IPS-NIHi7 (cell line): ENCODE results near the gene PSMA4.
"Not testable (repeated sequence)": the region's sequence is repeated elsewhere in the genome, so short reads cannot be mapped to it uniquely, and the experiment has no call there.

ENCODE experiments used
- DNase-seq: peaks from one replicate; pipeline ENCODE4 v3.0.0; 2012; ENCODE audit warnings: mixed read lengths; ENCODE audit errors: extremely low spot score

Gene PSMA4

DNA sequence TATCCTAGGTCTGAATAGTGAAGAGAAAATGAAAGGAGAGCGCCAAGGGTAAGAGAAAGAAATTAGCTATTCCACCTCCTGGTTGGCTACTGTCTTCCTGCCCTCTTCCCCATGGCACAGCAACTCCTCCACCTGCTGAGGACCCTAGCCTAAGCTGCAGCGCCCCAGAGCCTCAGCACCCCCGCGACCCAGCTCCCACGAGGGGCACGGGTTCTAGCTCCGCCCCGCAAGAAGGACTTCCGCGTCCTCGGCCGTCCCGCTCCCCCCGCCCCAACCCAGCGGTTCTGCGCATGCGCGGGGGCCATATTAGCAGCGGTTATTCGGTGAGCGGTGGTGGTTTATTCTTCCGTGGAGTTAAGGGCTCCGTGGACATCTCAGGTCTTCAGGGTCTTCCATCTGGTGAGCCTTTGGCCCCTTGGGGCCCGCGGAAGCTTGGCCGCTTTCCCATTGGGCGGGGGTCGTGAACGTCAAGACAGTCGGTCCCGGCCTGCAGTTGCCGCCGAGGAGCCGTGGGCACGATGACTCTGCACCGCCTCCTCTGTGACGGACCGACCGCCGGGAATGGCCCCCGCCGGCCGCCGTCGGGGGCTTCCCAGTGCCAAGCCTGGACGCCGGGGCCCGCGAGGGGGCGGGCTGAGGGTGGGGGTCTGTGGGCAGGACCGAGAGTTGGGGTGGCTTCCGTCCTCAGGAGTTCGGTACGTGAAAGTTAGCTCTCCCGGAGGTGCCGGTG, at the start of gene PSMA4:
PSMA4 (plus strand) TSS at position 304 of the 730 bp plus-strand sequence. CDS start 1,484 bp downstream, outside the sequence.
- peak; percentile 98 for DNase-seq

DNA sequence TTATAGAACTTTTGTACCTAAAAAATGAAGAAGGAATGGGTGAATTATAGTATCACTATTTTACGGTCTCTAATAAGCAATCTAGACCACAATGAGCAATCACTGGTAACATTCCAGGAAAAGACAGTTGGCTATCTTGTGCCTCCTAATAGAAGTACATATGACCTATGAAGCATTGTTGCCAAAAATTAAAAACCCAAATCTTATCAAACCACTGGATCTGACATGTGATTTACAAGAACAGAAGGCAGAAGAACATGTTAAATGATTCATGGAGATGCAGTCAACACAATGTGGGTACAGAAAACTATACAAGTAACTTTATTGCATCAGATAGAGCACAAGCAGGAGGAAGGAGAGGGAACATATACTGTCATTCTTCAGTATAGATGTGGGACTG, 47.4 kb upstream of the PSMA4 start:
- DNase-seq: no peak

DNA sequence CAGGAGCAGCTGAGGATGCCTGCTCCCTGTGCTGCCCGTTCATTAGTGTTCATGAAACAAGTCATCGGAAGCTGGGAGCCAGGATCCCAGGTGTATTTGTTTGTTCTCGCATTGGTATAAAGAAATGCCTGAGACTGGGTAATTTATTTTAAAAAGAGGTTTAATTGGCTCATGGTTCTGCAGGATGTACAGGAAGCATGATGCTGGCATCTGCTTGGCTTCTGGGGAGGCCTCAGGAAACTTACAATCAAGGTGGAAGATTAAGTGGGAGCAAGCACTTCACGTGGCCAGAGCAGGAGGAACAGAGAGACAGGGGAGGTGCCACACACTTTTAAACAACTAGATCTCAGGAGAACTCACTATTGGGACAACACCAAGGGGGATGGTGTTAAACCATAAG, 38.4 kb upstream of the PSMA4 start:
- DNase-seq: no peak

DNA sequence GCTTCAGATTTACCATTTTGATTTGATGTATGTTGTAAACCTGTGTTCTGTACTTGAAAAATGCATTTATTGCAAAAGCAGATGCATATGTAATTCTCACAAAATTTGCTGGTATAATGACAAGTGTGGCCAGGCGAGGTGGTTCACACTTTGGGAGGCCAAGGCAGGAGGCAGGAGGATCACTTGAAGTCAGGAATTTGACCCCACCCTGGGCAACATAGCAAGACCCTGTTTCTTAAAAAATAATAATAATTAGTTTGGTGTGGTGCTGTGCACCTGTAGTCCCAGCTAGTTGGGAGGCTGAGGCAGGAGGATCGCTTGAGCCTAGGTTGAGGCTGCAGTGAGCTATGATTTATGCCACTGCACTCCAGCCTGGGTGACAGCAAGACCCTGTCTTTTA, 37.6 kb upstream of the PSMA4 start:
- DNase-seq: no peak

DNA sequence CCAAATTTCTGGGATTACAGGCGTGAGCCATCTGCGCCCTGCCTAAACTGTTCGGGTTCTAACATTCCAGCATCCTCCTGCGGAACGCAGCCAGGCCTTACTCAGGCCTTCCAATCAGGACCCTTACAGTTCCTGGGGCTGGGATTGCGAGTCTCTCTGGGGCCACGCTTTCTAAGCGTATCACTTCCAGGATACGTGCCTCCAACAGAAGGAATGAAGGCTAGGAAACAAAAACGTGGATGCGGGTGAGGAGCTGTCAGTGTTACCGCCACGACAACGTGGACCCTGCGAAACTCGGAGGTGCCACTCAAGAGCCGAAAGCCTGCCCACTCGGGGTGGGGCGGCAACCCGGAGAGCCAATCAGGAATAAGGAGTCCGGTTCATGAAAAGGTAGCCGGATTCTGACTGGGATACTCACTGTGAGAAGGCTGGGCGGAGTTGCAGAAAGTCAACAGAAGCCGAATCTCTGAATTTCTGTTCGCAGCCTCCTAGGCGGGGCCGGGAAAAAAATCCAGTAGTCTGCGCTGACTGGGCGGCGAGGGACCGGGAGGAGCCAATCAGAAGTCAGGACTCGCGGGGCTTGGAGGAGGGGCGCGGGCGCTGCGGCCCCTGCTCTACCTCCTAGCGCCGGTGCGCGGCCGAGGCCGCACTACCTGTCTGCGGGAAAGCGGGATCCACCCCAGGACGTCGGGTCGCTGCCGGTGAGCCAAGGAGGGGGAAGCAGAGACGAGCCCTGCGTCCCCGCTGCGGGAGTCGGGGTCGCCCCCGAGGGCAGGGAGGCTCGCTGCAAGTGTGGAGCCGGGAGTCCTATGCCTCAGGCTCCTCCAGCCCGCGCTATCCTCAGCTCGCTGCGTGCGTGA, 33.0 kb upstream of the PSMA4 start, which contains the start of gene HYKK:
HYKK (plus strand) TSS at position 607 of the 860 bp plus-strand sequence. CDS start 5,512 bp downstream, outside the sequence.
- peak; percentile 99 for DNase-seq

DNA sequence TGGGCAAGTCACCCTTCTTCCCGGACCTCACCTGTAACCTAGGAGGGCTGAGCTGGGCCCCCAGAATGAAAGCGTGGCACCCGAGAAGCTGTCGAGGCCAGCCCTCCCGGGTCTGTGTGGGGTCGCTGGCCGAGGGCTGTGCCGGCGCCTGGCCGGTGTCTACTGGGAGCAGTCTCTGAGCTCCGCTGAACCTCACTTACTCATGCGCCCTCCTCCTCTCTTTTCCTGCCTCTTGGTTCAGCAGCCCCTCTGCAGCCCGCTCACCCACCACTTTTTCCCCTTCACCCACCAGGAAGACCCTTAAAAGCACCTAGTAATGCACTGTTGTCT, 32.4 kb upstream of the PSMA4 start:
- DNase-seq: peak; percentile 48

DNA sequence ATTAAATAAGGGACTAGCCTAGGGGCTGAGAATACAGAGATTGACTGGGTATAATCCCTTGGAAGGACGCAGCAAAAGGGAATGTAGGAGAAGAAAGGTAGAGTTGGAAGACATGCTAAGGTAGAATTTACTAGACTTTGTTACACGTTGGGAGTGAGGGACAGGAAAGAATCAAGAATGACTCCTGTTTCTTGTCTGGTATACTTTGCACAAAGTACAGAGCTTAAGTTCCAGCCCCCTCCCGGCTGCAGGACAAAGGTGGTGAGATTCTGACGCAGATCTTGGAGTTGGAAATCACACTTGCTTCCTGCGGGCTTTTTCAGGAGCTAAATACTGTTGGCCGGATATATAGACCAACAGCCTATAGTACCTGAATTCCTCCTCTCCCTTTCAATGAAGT, 32.0 kb upstream of the PSMA4 start:
- no peak for DNase-seq

DNA sequence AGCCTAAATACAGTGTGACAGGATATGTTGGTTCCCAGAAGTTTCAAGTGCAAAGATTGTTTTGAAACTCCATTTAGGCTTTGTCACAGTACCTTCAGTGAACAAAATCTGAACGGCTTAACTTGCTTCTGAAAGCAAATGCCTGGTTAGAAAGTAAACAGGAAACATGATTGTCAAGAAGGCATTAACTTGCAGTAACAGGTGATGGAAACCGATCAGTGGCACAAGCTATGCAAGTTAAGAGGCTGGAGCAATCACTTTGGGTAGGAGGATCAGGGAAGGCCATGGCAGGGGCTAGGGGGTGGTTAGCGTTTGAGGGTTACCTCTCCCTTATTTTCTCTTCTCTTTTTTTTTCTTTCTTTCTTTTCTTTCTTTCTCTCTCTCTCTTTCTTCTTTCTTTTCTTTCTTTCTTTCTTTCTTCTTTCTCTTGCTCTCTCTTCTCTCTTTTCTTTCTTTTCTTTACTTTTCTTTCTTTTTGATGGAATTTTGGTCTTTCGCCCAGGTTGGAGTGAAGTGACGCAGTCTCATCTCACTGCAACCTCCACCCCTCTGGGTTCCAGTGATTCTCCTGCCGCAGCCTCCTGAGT, 30.4 kb upstream of the PSMA4 start:
- DNase-seq: no peak

DNA sequence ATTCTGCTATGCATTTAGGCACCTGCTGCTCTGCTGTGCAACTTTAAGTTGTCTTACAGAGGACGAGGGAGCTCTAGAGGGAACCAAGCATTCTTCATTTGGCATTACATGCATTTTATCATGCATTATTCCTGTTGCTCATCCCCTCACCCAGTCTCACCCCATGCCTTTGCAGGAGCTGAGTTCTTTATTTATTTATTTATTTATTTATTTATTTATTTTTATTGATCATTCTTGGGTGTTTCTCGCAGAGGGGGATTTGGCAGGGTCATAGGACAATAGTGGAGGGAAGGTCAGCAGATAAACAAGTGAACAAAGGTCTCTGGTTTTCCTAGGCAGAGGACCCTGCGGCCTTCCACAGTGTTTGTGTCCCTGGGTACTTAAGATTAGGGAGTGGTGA, 20.2 kb upstream of the PSMA4 start:
- DNase-seq: not testable (repeated sequence)

DNA sequence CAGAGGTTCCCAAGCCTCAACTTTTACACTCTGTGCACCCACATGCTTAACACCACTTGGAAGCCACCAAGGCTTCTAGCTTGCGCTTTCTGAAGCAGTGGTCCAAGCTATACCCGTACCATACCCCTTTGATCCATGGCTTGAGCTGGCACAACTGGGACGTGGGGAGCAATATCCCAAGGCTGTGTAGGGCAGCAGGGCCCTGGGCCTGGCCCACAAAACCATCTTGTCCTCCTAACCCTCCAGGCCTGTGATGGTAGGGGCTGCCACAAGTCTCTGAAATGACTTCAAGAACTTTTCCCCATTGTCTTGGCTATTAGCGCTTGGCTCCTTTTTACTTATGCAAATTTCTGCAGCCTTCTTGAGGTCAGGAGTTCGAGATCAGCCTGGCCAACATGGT, 16.0 kb upstream of the PSMA4 start:
- DNase-seq: no peak

DNA sequence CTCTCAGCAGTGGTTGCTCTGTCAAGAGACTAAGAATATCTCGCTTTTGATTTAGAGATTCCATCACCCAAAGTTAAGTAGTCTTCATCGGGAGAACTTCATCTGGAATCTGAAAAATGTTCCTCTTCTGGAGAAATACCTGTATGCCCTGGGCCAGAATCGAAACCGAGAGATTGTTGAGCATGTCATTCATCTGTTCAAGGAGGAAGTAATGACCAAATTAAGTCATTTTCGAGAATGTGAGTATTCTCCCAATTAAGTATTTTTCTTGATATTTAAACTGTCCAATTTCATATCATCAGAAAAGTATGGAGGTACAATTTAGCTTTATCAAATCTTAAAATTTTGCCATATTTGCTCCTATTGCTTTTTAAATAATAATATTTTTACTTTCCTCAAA, 12.9 kb upstream of the PSMA4 start:
- DNase-seq: no peak

DNA sequence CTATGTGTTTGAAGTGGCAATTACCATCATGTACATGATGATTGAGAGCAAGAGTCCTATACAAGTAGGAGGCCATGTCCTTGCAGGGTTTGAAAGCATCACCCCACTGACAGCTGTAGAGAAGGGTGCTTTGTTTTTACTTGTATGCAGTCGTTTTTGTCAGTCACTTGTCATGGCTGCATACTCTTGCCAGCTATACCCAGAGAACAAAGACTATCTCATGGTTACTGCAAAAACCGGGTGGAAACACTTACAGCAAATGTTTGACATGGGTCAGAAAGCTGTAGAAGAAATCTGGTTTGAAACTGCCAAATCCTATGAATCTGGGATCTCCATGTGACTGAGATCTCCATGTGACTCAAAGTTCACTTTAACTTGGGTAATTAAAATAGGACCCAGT, 6.9 kb upstream of the PSMA4 start:
- no peak for DNase-seq

DNA sequence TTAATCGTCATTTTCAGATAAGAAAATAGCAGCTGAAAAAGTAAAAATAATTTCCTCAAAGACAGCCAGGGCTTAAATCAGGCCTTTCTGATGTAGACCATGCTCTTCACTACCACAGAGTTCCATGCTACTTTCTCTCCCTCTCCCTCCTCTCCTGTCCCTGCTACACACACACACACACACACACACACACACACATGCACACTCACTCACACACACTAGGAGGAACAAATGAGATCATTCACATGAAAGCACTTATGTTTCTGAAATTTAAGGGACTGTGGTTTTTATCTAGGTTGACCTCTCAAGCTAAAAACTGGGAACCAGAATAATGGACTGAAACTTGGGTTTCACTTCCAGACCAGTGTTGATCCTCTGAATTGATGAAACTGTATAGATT, 4.1 kb upstream of the PSMA4 start:
- DNase-seq: no peak

DNA sequence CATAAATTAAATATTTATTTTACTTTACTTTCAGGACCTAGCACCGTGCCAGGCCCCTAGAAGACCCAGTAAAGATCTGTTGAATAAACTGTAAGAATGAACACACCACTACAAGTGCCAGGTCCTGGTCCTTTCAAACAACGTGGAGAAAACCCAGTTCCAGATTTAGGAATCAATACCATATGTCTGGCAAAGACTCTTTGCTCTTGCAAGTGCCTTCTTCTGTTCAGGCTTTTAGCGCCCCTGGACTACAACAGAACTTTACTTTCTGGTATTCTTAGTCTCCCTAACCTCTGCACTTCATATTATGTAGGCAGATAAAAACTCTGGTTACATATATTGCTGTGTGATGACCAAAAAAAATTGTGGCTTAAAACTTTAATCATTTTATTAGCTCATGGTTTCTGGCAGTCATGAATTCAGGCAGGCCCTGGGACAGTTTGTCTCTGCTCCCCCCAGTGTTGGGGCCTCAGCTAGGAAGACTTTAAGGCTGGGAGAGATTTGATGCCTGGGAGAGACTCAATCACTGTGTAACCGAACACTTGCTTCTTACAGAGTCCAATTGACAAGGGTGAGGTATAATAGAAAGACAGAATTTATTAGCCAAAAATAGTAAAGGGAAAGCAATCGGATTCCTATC, 2.9 kb upstream of the PSMA4 start:
- no peak for DNase-seq

DNA sequence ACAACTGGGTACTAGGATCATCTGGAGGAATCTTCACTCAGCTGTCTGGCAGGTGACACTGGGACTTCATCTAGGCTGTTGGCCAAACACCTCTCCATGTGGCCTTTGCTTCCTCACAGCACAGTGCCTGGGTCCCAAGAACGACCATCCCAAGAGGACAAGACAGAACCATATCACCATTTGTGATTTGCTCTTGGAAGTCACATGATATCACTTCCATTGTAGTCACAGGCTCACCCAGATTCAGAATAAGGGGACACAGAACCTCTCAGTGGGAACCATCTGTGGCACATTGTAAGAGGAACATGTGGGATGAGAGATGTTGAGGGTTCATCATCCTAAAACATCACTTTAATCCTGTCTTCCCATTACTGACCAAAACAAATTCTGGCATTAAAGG, 1.9 kb upstream of the PSMA4 start:
- no peak for DNase-seq

DNA sequence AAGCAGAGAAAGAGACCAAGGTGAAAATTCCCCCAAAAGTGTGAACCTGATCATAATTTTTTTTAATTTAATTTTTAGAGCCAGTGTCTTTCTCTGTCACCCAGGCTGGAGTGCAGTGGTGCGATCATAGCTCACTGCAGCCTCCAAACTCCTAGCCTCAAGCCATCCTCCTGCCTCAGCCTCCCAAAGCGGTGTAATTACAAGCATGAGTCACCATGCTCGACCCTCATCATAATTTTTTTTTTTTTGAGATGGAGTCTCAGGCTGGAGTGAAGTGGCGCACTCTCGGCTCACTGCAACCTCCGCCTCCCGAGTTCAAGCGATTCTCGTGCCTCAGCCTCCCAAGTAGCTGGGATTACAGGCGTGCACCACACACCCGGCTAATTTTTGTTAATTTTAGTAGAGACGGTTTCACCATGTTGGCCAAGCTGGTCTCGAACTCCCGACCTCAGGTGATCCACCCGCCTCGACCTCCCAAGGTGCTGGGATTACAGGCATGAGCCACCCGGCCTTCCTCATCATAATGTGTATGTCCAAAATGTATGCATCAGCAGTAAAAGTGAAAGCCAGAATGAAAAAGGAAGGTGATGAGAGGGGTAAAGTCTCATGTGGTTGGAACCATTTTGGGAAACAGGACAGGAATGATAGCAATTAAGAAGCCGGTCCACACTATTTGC, 642 bp upstream of the PSMA4 start:
- DNase-seq: not testable (repeated sequence)

DNA sequence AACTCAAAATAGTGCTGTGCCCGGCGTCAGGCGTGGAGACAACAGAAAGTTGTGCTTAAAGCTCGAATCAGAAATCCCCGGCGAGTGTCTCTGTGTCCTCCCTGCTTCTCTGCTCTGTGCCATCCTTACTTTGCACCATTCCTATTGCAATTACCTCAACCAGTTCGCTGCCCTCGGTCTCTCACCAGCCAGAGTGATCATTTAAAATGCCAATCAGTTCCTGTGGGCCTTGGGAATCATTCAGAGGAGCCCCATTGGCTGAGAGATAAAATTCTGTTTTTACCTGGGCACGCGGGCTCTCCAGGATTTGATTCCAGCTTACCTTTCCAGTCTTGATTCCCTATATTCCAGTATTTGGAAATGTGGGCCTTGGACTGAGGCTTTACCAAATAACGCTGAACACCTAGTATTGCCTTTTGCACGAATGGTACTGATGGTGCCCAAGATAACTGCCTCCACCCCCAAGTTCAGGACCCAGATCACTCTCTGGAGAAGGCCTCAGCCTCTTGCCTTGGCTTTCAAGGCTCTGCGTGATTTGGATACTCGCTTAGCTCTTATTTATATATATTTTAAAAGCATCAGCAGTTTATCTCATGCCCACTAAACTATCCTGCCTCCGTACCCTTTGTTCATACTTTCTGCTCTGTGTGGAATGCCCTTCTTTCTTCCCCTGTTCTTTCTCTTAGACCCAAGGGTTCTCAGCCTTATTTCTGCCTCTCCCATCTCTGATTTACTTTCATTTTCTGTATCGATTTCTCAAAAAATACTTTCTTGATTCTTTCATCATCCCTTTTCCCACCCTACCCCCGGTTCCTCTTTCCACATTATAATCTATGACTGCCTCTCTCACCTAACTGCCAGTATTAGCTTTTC, 863 bp downstream of the PSMA4 start:
- DNase-seq: no peak

DNA sequence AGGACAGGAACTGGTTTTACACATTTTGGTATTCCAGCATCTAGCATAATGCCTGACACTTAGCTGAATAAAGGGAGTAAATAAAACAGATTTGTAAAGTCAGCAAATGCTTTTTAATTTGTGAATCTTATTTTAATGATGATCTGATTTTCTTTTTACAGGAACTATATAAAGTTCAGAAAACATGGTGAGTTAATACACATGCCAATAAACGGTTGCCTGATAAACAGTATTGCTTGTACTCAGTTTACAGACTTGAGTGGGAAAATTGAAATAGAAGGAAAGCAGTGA, 1.4 kb downstream of the PSMA4 start:
- DNase-seq: no peak

DNA sequence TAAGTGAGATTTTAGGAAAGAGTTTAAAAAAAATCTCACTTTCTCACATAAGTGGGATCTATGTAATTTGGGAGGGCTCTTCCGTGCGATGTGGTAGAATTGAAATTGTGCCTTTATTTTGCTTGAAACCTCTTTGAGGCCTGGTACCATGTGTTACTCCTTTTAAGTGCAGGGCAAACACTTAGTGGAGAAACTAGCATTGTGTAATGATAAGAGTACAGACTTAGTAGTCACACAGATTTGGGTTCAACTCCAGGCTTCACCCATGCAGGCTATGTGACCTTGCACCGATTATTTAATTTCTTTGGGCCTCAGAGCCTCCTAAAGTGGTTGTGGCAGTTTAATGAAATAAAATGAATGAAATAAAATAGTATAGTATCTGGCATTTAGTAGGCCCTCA, 2.4 kb downstream of the PSMA4 start:
- DNase-seq: no peak

DNA sequence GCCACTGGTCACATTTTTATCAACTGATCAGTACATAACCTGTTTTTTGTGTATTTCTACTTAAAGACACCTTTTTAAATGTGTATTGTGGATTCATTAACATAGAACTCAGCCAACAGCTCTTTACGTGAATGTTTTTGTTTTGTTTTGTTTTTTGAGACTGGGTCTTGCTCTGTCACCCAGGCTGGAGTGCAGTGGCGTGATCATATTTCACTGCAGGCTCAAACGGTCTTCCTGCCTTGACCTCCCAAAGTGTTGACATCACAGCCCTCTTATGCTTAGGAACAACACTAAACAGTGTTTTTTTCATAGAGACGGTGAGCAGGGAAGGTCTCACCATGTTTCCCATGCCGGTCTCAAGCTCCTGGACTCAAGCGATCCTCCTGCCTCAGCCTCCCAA, 9.9 kb downstream of the PSMA4 start:
- no peak for DNase-seq

DNA sequence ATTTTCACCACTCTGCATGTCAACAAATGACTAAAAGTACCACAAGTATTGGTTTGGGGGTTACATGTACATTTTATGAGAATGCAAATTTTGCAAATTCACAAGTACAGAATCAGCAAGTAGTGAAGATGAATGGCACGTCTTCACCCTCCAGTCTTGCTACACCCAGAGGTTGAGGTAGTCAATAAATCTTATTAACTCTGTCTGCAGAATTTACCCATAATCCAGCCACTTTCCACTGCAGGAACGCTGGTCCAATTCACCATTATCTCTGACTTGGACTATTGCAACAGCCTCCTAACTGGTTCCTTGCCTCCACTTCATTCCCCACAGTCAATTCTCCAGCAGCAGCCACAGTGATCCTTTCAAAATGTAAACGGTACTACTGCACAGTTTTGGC, 10.6 kb downstream of the PSMA4 start:
- DNase-seq: no peak
